DND-41 (cell line): ENCODE results near the gene ACP5.
A peak's percentile ranks its signal among the peaks of the same experiment; 100 is the strongest.

Experiments used
- ATAC-seq: fragments of 200-7000 bp; cut with Tn5 transposase; 3 replicates; pipeline ENCODE4 v1.9.1; 2021; ENCODE audit warnings: low read depth; ENCODE audit not compliant: insufficient read depth
- DNase-seq: peaks from one replicate; pipeline ENCODE4 v3.0.0-alpha.2; 2020
- H2AFZ ChIP-seq: 2 replicates; pipeline ENCODE4 v1.6.0; 2012; ENCODE audit warnings: low read depth, low read length
- H3K27ac ChIP-seq: 2 replicates; pipeline ENCODE4 v1.5.1; 2012; ENCODE audit warnings: low read length, inconsistent platforms
- H3K27me3 ChIP-seq: fragments of 200-600 bp; sonication (generic); 2 replicates; pipeline ENCODE4 v1.6.0; 2012; ENCODE audit warnings: low read length, mild to moderate bottlenecking, inconsistent platforms; ENCODE audit not compliant: insufficient read depth, poor library complexity
- H3K36me3 ChIP-seq: 2 replicates; pipeline ENCODE4 v1.5.1; 2012; ENCODE audit warnings: low read length, inconsistent platforms; ENCODE audit not compliant: insufficient read depth
- H3K4me1 ChIP-seq: 2 replicates; pipeline ENCODE4 v1.5.1; 2012; ENCODE audit warnings: mild to moderate bottlenecking, low read length; ENCODE audit not compliant: insufficient read depth
- H3K4me2 ChIP-seq: 2 replicates; pipeline ENCODE4 v1.6.0; 2012; ENCODE audit warnings: mild to moderate bottlenecking, moderate library complexity, low read length, inconsistent platforms; ENCODE audit not compliant: insufficient read depth
- H3K4me3 ChIP-seq, 2 experiments: fragments of 200-600 bp in 1 of 2; shearing (Covaris generic) in 1 of 2; 2 replicates each; pipeline ENCODE4 v1.5.1; 2012 to 2016; ENCODE audit warnings: inconsistent platforms in 2 of 2, low read length in 2 of 2, mild to moderate bottlenecking in 2 of 2, low read depth in 1 of 2, moderate library complexity in 1 of 2
- H3K79me2 ChIP-seq: 2 replicates; pipeline ENCODE4 v1.6.0; 2012; ENCODE audit warnings: low read length, inconsistent platforms; ENCODE audit not compliant: insufficient read depth
- H3K9ac ChIP-seq: 2 replicates; pipeline ENCODE4 v1.6.0; 2012; ENCODE audit warnings: low read depth, mild to moderate bottlenecking, inconsistent platforms, low read length, moderate library complexity
- H3K9me3 ChIP-seq: 2 replicates; pipeline ENCODE4 v1.5.1; 2012; ENCODE audit warnings: low read length, moderate library complexity, mild to moderate bottlenecking, inconsistent platforms; ENCODE audit not compliant: insufficient read depth, severe bottlenecking
- H4K20me1 ChIP-seq: 2 replicates; pipeline ENCODE4 v1.6.0; 2012; ENCODE audit warnings: low read length; ENCODE audit not compliant: insufficient read depth
- CTCF ChIP-seq: IDR thresholded peaks from 2 replicates; pipeline ENCODE4 v1.5.1; 2012; ENCODE audit warnings: borderline replicate concordance, low read length, moderate library complexity, mild to moderate bottlenecking; ENCODE audit not compliant: poor library complexity, severe bottlenecking; ENCODE audit errors: extremely low read depth
- EZH2 ChIP-seq: IDR thresholded peaks from 3 replicates; pipeline ENCODE4 v1.6.1; 2012; ENCODE audit warnings: borderline replicate concordance, low read depth, mild to moderate bottlenecking, moderate library complexity, low read length, inconsistent platforms; ENCODE audit not compliant: severe bottlenecking

The ACP5 gene

GRCh38 chr19:11540645-11541044 lies 36.8 kb downstream of the ACP5 start:
- no peaks in the 10 kb centered on the region for H3K9me3 ChIP-seq
- H3K79me2 ChIP-seq, result no peaks in the 10 kb centered on the region
- H3K27ac ChIP-seq, result no peak overlapping the region
- no peaks in the 10 kb centered on the region for H4K20me1 ChIP-seq
- H3K36me3 ChIP-seq, result no peaks in the 10 kb centered on the region
- H3K4me2 ChIP-seq, result no peak overlapping the region
- no peak overlapping the region for H3K4me3 ChIP-seq
- no peaks in the 10 kb centered on the region for H3K4me1 ChIP-seq
- no peaks in the 10 kb centered on the region for H3K27me3 ChIP-seq
- no peak overlapping the region for H2AFZ ChIP-seq
- H3K9ac ChIP-seq, result no peak overlapping the region
- no peak for ATAC-seq
- DNase-seq, result no peak
- TF ChIP-seq EZH2, result no peak
- TF ChIP-seq CTCF, result no peak

DNA sequence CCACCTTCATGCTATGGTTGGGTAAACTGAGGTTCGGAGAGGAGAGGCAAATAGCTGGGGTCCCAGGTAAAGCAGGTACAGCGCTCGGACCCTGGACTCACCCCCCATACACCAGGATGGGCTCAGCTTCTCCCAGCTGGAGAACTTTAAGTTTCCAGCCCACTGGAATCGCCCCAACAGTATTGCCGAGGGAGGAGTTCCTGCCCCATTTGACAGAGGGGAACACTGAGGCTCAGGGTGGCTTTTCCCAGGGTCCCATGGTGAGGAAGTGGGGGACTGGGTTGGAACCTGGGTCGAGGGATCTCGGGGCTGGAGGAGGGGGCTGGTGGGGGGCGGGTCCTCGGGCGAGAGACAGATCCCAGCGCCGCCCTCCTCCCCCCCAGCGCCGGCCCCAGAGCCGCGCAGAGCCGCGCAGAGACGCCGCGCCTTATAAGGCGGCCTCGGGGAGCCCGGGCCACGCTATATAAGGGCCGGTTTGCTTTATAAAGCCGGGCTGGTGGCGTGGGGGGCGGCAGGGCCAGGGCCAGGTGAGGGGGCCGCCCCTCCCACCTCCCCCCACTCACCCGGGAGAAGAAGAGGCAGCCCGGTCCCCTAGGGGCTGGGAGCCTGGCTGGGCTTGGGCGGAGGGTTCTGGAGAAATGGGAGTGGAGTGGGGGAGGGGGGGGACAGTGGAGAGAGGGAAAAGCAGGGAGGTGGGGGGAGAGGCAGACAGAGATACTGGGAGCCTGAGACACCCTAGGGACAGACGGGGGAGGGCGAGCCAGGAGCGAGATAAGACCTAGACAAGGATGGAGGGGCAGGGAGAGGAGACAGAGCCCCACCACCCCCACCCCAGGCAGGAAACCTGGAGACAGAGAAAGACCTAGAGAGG lies 37.7 kb downstream of the ACP5 start:
- no peak for ATAC-seq

GRCh38 chr19:11538232-11539036 lies 39.0 kb downstream of the ACP5 start, which contains the start of gene CNN1:
TSS of gene CNN1 (plus strand) at chr19:11538851. CDS start at chr19:11538928, 77 bp downstream.
- H3K4me1 ChIP-seq, result no peaks in the 10 kb centered on the region
- TF ChIP-seq CTCF (no peak), EZH2 (no peak)
- ATAC-seq (no peak), DNase-seq (no peak)
- no peaks in the 10 kb centered on the region for H4K20me1 ChIP-seq
- no peaks in the 10 kb centered on the region for H3K9me3 ChIP-seq
- H3K27ac ChIP-seq, result no peak within 1 kb of the TSS
- H3K9ac ChIP-seq, result no peak within 1 kb of the TSS
- H3K79me2 ChIP-seq, result no peaks in the 10 kb centered on the region
- no peak within 1 kb of the TSS for H3K4me2 ChIP-seq
- H3K36me3 ChIP-seq, result no peaks in the 10 kb centered on the region
- H3K27me3 ChIP-seq, result no peaks in the 10 kb centered on the region
- 0 out of 2 replicates have a peak within 1 kb of the TSS, but pooled peaks have one; percentile 28 for H2AFZ ChIP-seq
- H3K4me3 ChIP-seq, result no peak within 1 kb of the TSS

More for the DNA sequence above, 37.7 kb downstream of the ACP5 start:
- H3K4me3 ChIP-seq, result no peak overlapping the region
- no peaks in the 10 kb centered on the region for H3K79me2 ChIP-seq
- no peaks in the 10 kb centered on the region for H3K4me1 ChIP-seq
- no peaks in the 10 kb centered on the region for H4K20me1 ChIP-seq
- no peak for TF ChIP-seq CTCF
- no peak for TF ChIP-seq EZH2
- H3K27ac ChIP-seq, result no peak overlapping the region
- no peaks in the 10 kb centered on the region for H3K27me3 ChIP-seq
- no peak overlapping the region for H3K4me2 ChIP-seq
- H2AFZ ChIP-seq, result no peak overlapping the region
- no peak for DNase-seq
- no peaks in the 10 kb centered on the region for H3K9me3 ChIP-seq
- no peak overlapping the region for H3K9ac ChIP-seq
- no peaks in the 10 kb centered on the region for H3K36me3 ChIP-seq
